Adipocyte (in vitro differentiated cells): ENCODE results near the gene RAB11FIP2.

Experiments
- DNase-seq: peaks from one replicate; pipeline ENCODE4 v3.0.0-alpha.2; 2015; ENCODE audit warnings: low read depth
- H3K27me3 ChIP-seq: replicated peaks from 2 replicates; pipeline ENCODE4 v1.7.0; 2013; ENCODE audit warnings: mild to moderate bottlenecking, low read length, moderate library complexity; ENCODE audit not compliant: control insufficient read depth, insufficient read depth
- H3K36me3 ChIP-seq: 2 replicates; pipeline ENCODE4 v1.7.0; 2013; ENCODE audit warnings: low read length, mild to moderate bottlenecking, moderate library complexity; ENCODE audit not compliant: control insufficient read depth, insufficient read depth, severe bottlenecking
- H3K4me1 ChIP-seq: 2 replicates; pipeline ENCODE4 v1.7.0; 2013; ENCODE audit warnings: mild to moderate bottlenecking, low read length, moderate library complexity; ENCODE audit not compliant: control insufficient read depth, insufficient read depth
- H3K4me3 ChIP-seq: 2 replicates; pipeline ENCODE4 v1.7.0; 2013; ENCODE audit warnings: mild to moderate bottlenecking, low read length, moderate library complexity
- H3K9ac ChIP-seq: 2 replicates; pipeline ENCODE4 v1.7.0; 2013; ENCODE audit warnings: mild to moderate bottlenecking, low read length, moderate library complexity
- H3K9me3 ChIP-seq: 2 replicates; pipeline ENCODE4 v1.7.0; 2013; ENCODE audit warnings: mild to moderate bottlenecking, low read length, moderate library complexity; ENCODE audit not compliant: control insufficient read depth

RAB11FIP2 gene

GRCh38 chr10:118052816-118053215 is 6.1 kb upstream of the RAB11FIP2 start:
- Histone ChIP-seq H3K4me3 (no peak overlapping the region), H3K9ac (no peak overlapping the region), H3K9me3 (no peaks in the 10 kb centered on the region), H3K27me3 (no peaks in the 10 kb centered on the region), H3K36me3 (no peaks in the 10 kb centered on the region), H3K4me1 (peaks cover 4% of the 10 kb centered on the region)
- DNase-seq, result no peak

DNA sequence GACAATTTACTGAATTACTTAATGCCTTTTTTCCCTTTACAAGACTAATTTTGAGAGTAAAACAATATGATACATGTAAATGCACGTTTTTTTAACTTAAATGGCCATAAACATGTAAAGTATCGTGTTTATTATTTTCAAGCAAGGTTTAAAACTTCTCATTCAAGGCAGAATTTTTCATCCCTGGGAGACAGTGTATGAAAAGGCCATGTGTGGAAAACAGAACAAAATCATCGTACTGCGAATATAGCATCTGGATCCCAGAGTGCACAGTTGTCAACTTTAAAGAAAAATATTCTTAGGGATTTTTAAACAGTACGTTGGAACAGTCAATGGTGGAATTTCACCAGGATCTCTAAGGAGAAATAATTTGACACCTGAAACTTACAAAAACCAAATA is 1.1 kb upstream of the RAB11FIP2 start:
- Histone ChIP-seq H3K4me1 (peaks cover 14% of the 10 kb centered on the region), H3K27me3 (no peaks in the 10 kb centered on the region), H3K9ac (peak overlapping the region; percentile 91), H3K4me3 (no peak overlapping the region), H3K9me3 (no peaks in the 10 kb centered on the region), H3K36me3 (no peaks in the 10 kb centered on the region)
- DNase-seq, result no peak

DNA sequence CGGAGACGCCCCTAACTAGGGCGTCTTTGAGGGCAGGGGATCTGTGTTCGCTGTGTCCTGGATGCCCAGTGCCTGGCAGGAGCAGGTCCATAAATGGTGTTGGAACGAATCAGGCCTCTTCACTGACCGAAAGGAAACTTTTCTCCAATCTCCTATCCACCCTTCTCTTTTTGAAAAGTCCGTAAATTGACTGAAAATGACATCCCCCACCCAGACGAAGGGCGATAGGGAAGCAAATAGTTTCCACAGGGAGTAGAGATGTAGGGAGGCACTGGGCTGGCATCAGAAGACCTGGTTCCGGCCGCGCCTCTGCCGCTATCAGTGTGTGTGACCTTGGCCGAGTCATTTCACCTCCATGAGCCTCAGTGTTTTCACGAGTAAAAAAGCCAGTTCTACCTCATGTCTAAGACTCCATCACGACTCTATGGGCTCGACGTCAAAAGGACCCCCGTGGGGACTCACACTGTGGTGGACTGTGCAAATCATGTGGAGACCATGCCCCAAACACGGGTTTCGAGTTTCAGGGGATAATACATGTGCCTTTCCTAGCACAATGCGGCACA is 497 bp upstream of the RAB11FIP2 start:
- no peak for DNase-seq
- H3K4me3 ChIP-seq, result peak overlapping the region; percentile 92

DNA sequence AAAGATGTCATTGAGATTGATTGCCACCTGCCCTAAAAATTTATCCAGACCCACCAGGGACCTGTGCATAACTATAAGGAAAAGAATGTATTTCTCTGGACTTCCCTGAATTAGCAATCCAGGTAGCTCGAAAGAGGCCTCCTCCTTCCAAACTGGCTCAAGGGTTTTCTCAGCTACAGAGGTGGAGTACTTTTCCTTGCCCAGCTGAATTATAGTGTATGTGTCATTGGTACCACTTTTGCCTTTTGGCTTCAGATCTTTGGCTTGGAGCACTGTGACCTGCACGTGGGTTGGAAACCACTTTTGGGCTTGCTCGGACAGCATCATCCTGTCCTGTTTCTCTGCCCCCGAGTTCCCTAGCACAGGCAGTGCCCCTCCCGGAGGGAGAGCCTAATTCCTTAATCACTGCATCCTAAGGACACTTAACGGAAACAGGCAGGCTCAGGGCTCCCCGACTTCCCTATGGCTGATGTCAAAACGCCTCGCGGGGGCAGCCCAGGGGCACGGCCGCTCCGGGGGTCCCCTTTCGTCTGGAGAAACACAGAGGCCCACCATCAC is 825 bp downstream of the RAB11FIP2 start:
- Histone ChIP-seq H3K36me3 (no peaks in the 10 kb centered on the region), H3K4me1 (peaks cover 34% of the 10 kb centered on the region), H3K9ac (peak overlapping the region; percentile 91), H3K9me3 (no peaks in the 10 kb centered on the region), H3K4me3 (peak overlapping the region; percentile 92), H3K27me3 (no peaks in the 10 kb centered on the region)
- peak; percentile 62 for DNase-seq

More for the DNA sequence above, 497 bp upstream of the RAB11FIP2 start:
- Histone ChIP-seq H3K9me3 (no peaks in the 10 kb centered on the region), H3K27me3 (no peaks in the 10 kb centered on the region), H3K4me1 (peaks cover 21% of the 10 kb centered on the region), H3K9ac (peak overlapping the region; percentile 91), H3K36me3 (no peaks in the 10 kb centered on the region)

- no peak for DNase-seq
- Histone ChIP-seq H3K9me3 (no peaks in the 10 kb centered on the region), H3K4me3 (peak overlapping the region; percentile 92), H3K9ac (peak overlapping the region; percentile 91), H3K36me3 (no peaks in the 10 kb centered on the region), H3K27me3 (no peaks in the 10 kb centered on the region), H3K4me1 (peaks cover 40% of the 10 kb centered on the region)
These were observed 1.4 kb downstream of the RAB11FIP2 start for GRCh38 chr10:118045158-118045836.

DNA sequence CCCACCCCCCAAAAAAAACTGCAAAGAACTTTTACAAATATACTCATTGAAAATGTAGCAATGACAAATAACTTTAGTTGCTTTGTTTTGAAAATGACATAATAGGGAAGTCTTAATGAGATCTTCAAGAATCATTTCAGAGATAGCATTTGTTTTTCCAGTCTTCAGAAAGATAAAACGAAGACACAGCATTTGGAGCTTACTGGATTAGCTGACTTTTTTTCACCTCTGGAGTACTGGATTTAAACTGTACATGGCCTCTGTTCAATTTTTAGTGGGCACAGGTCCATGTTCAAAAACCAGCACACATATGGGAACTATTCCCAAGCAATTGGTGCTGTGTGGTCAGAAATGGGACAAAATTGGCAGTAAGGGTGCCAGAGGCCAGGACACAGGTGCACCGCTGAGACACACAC is 3.9 kb downstream of the RAB11FIP2 start:
- Histone ChIP-seq H3K4me3 (peak overlapping the region; percentile 92), H3K4me1 (peaks cover 50% of the 10 kb centered on the region)

GRCh38 chr10:118042336-118042735 is 4.4 kb downstream of the RAB11FIP2 start:
- peak overlapping the region; percentile 91 for H3K9ac ChIP-seq
- H3K9me3 ChIP-seq, result no peaks in the 10 kb centered on the region
- peaks cover 50% of the 10 kb centered on the region for H3K4me1 ChIP-seq
- DNase-seq, result no peak
- no peaks in the 10 kb centered on the region for H3K27me3 ChIP-seq
- peak overlapping the region; percentile 92 for H3K4me3 ChIP-seq
- peaks cover 9% of the 10 kb centered on the region for H3K36me3 ChIP-seq

More for the DNA sequence above, 3.9 kb downstream of the RAB11FIP2 start:
- no peak for DNase-seq
- Histone ChIP-seq H3K9me3 (no peaks in the 10 kb centered on the region), H3K27me3 (no peaks in the 10 kb centered on the region), H3K9ac (peak overlapping the region; percentile 91), H3K36me3 (peaks cover 9% of the 10 kb centered on the region)

- H3K9ac ChIP-seq, result peak overlapping the region; percentile 41
- no peaks in the 10 kb centered on the region for H3K27me3 ChIP-seq
- H3K4me1 ChIP-seq, result peaks cover 59% of the 10 kb centered on the region
- peaks cover 9% of the 10 kb centered on the region for H3K36me3 ChIP-seq
- DNase-seq, result peak; percentile 73
- H3K4me3 ChIP-seq, result peak overlapping the region; percentile 92
- no peaks in the 10 kb centered on the region for H3K9me3 ChIP-seq
These were observed 5.4 kb downstream of the RAB11FIP2 start for GRCh38 chr10:118041316-118041715.

- H3K9me3 ChIP-seq, result no peaks in the 10 kb centered on the region
- peak; percentile 32 for DNase-seq
- no peaks in the 10 kb centered on the region for H3K27me3 ChIP-seq
- H3K9ac ChIP-seq, result peak overlapping the region; percentile 24
- peaks cover 41% of the 10 kb centered on the region for H3K4me1 ChIP-seq
- H3K36me3 ChIP-seq, result peaks cover 27% of the 10 kb centered on the region
- no peak overlapping the region for H3K4me3 ChIP-seq
These were observed 10.4 kb downstream of the RAB11FIP2 start for GRCh38 chr10:118036281-118036875.

- H3K9me3 ChIP-seq, result no peaks in the 10 kb centered on the region
- peaks cover 27% of the 10 kb centered on the region for H3K36me3 ChIP-seq
- H3K4me1 ChIP-seq, result peaks cover 35% of the 10 kb centered on the region
- H3K27me3 ChIP-seq, result no peaks in the 10 kb centered on the region
- peak overlapping the region; percentile 24 for H3K9ac ChIP-seq
- H3K4me3 ChIP-seq, result no peak overlapping the region
- no peak for DNase-seq
These were observed 11.3 kb downstream of the RAB11FIP2 start for GRCh38 chr10:118035354-118036005.

DNA sequence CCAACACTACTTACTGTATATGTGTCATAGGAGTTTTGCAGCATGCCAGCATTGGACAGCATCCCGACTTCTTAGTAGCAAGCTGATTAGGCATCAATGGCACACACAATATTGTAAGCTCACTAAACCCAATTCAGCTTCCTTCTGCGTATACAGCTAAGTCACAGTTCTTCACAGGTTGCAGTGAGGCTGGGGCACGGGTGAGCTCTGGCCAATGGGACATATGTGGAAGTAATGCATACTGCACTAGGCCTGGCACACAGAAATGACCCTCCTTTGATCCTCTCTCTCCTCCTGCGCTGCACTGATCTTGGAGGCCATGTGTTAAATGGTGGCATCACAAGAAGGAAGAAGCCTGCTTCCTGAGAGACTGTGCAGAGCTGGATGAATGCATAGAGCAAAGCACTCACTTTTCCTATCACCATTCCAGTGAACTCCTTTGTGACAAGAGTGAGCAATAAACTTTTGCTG is 11.9 kb downstream of the RAB11FIP2 start:
- Histone ChIP-seq H3K4me1 (peaks cover 28% of the 10 kb centered on the region), H3K4me3 (no peak overlapping the region), H3K9ac (no peak overlapping the region), H3K9me3 (no peaks in the 10 kb centered on the region), H3K36me3 (peaks cover 27% of the 10 kb centered on the region), H3K27me3 (no peaks in the 10 kb centered on the region)
- no peak for DNase-seq
